Fibroblast of lung (primary cell): Measurements from ENCODE around the gene HIF1AN. TPM values are rescaled to one million over a fixed set of nuclear protein-coding genes. Genes with fewer than 3 reads are reported as not detected.

Experiments used
- DNase-seq, 2 donors: peaks; one replicate each; pipeline versions ENCODE4 v3.0.0 to v3.0.0-alpha.2; 2010; ENCODE audit warnings: low read depth in 2 of 2
- H2AFZ ChIP-seq: 2 replicates; pipeline ENCODE4 v1.5.1; 2012; ENCODE audit warnings: low read length, control low read depth, inconsistent platforms
- H3K27ac ChIP-seq: 2 replicates; pipeline ENCODE4 v1.5.1; 2011; ENCODE audit warnings: low read length, control low read depth; ENCODE audit not compliant: insufficient read depth
- H3K27me3 ChIP-seq: 2 replicates; pipeline ENCODE4 v1.5.1; 2011; ENCODE audit warnings: mild to moderate bottlenecking, low read length; ENCODE audit not compliant: control insufficient read depth, insufficient read depth
- H3K36me3 ChIP-seq: 2 replicates; pipeline ENCODE4 v1.5.1; 2011; ENCODE audit warnings: low read length; ENCODE audit not compliant: control insufficient read depth, insufficient read depth
- H3K4me1 ChIP-seq: 2 replicates; pipeline ENCODE4 v1.5.1; 2011; ENCODE audit warnings: low read length; ENCODE audit not compliant: control insufficient read depth, insufficient read depth; ENCODE audit errors: extremely low read depth
- H3K4me2 ChIP-seq: 2 replicates; pipeline ENCODE4 v1.5.1; 2011; ENCODE audit warnings: low read length, control low read depth; ENCODE audit not compliant: insufficient read depth; ENCODE audit errors: extremely low read depth
- H3K4me3 ChIP-seq, 4 experiments: fragments of 200-600 bp in 1 of 4; sonication (generic) in 1 of 4; replicated peaks in 1 of 4; 2 replicates each; pipeline ENCODE4 v1.5.1; 2011 to 2016; ENCODE audit warnings: low read length in 4 of 4, low read depth in 3 of 4, mild to moderate bottlenecking in 3 of 4, control low read depth in 2 of 4, inconsistent platforms in 1 of 4, mixed read lengths in 1 of 4; ENCODE audit not compliant: insufficient read depth in 1 of 4; ENCODE audit errors: control extremely low read depth in 1 of 4
- H3K79me2 ChIP-seq: 2 replicates; pipeline ENCODE4 v1.5.1; 2012; ENCODE audit warnings: mild to moderate bottlenecking, low read length, inconsistent platforms; ENCODE audit not compliant: control insufficient read depth, insufficient read depth
- H3K9ac ChIP-seq: 2 replicates; pipeline ENCODE4 v1.5.1; 2011; ENCODE audit warnings: mild to moderate bottlenecking, low read length, control low read depth; ENCODE audit not compliant: insufficient read depth
- H3K9me3 ChIP-seq: 2 replicates; pipeline ENCODE4 v1.5.1; 2012; ENCODE audit warnings: low read depth, low read length; ENCODE audit not compliant: control insufficient read depth, insufficient read depth
- H4K20me1 ChIP-seq: 2 replicates; pipeline ENCODE4 v1.5.1; 2011; ENCODE audit warnings: low read length; ENCODE audit not compliant: control insufficient read depth, insufficient read depth; ENCODE audit errors: extremely low read depth
- CTCF ChIP-seq, 2 donors: IDR thresholded peaks in 1 of 2; conservative IDR thresholded peaks in 1 of 2; 1 replicate in 1 of 2; 2 replicates in 1 of 2; pipeline ENCODE4 v1.5.1; 2011 to 2012; ENCODE audit warnings: low read length in 2 of 2, control low read depth in 1 of 2, inconsistent platforms in 1 of 2, low read depth in 1 of 2, mild to moderate bottlenecking in 1 of 2
- EZH2 ChIP-seq: IDR thresholded peaks from 2 replicates; pipeline ENCODE4 v1.5.1; 2012; ENCODE audit warnings: low read length, control low read depth, mild to moderate bottlenecking; ENCODE audit errors: missing control alignments
- polyA plus RNA-seq, 2 donors: library from polyadenylated mRNA; depleted of rRNA in 1 of 2; stranded (reverse) in 1 of 2; unstranded in 1 of 2; fragments of >200 nt; gene quantifications; 2 replicates each; pipeline ENCODE4 v1.2.1, GENCODE V29; 2011 to 2012; ENCODE audit warnings: missing spikeins in 1 of 2
- total RNA-seq: library from RNA; depleted of rRNA; stranded (reverse); fragments of >200 nt; gene quantifications from 2 replicates; pipeline ENCODE4 v1.2.1, GENCODE V29; 2014

HIF1AN gene
- total and polyA plus RNA-seq, 2 donors (not counting 1 experiment from before 2014, with no cell fraction given): 14.2 to 26.6 TPM

DNA sequence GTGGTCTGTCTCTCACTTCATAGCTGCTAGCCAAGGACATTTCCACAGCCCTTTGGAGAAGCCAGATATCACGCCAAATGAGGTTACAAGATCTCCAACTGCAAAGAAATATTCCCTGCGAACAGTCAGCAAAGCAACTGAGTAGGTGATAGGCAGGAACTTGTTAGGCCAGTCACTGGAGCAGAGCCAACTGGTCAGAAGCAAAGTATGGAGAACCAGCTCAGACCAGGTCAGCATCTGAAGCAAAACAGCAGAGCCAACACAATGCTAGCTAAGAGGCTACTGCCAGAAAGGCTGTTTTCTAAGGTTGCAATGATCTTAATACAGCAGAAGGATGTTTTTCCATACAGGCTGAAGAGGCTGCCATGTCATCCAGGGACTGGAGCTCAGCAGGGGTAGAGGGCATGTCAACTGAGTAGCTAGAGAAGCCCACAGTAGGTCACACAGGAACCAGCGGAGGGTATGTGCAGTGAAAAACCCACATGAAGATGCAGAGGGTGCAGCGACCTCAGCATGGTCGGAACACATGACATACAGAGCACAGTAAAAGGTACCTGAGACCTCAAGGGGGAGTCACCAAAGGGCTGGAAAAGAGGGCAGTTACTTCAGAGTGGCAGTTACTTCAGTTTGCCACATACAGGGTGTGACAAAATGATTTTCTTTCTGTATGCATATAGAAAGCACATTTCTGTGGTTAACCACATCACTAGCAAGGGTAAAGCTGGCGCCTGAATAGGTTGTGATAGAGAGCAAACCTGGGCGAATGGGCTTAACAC is 25.0 kb upstream of the HIF1AN start:
- Histone ChIP-seq H4K20me1 (no peaks in the 10 kb centered on the region), H3K79me2 (no peaks in the 10 kb centered on the region)
- TF ChIP-seq EZH2: no peak
- TF ChIP-seq CTCF (conservative IDR thresholded peaks at IDR 0.05 in 1 of 2, IDR thresholded peaks at IDR 0.05 in 1 of 2; ENCODE audit: low read depth in 1 of 2, low read length in 2 of 2): no peak

GRCh38 chr10:100515612-100516011 is 20.1 kb upstream of the HIF1AN start:
- Histone ChIP-seq H2AFZ (no peak overlapping the region), H3K79me2 (no peaks in the 10 kb centered on the region), H3K36me3 (no peaks in the 10 kb centered on the region), H4K20me1 (no peaks in the 10 kb centered on the region), H3K27me3 (no peaks in the 10 kb centered on the region), H3K4me1 (peaks cover 5% of the 10 kb centered on the region), H3K9ac (no peak overlapping the region), H3K4me2 (no peak overlapping the region), H3K9me3 (no peaks in the 10 kb centered on the region), H3K27ac (no peak overlapping the region), H3K4me3 (no peak overlapping the region)
- no peak for DNase-seq
- TF ChIP-seq CTCF (conservative IDR thresholded peaks at IDR 0.05 in 1 of 2, IDR thresholded peaks at IDR 0.05 in 1 of 2; ENCODE audit: low read depth in 1 of 2, low read length in 2 of 2) (no peak), EZH2 (no peak)

More for the DNA sequence above, 25.0 kb upstream of the HIF1AN start:
- no peaks in the 10 kb centered on the region for H3K36me3 ChIP-seq
- H3K4me2 ChIP-seq: no peak overlapping the region
- H3K4me1 ChIP-seq: no peaks in the 10 kb centered on the region
- H2AFZ ChIP-seq: no peak overlapping the region
- no peaks in the 10 kb centered on the region for H3K27me3 ChIP-seq
- no peak overlapping the region for H3K4me3 ChIP-seq
- no peak for DNase-seq
- H3K27ac ChIP-seq: no peak overlapping the region
- H3K9ac ChIP-seq: no peak overlapping the region
- no peaks in the 10 kb centered on the region for H3K9me3 ChIP-seq

DNA sequence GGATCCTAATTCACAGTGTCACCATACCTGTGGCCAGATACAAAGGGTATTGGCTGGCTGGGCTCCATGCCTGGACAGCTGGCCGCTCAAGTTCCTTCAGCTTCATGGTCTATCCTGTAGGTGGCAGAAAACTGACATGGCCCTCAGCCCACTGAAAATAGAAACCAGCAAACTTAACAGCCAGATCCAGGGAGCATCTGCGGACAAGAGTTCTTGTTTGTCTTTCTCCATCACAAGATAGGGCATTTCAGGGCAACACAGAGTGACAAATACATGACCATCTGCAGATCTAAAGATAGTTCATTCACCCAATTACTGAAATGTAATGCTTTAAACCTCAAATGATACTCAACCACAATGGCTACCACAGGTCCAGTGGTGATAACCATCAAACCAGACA is 18.9 kb upstream of the HIF1AN start:
- DNase-seq: no peak
- Histone ChIP-seq H3K27ac (no peak overlapping the region), H3K4me3 (no peak overlapping the region), H3K79me2 (no peaks in the 10 kb centered on the region), H2AFZ (no peak overlapping the region), H3K4me1 (peaks cover 5% of the 10 kb centered on the region), H3K36me3 (no peaks in the 10 kb centered on the region), H3K27me3 (no peaks in the 10 kb centered on the region), H3K4me2 (no peak overlapping the region), H3K9ac (no peak overlapping the region), H4K20me1 (no peaks in the 10 kb centered on the region), H3K9me3 (no peaks in the 10 kb centered on the region)
- TF ChIP-seq CTCF (conservative IDR thresholded peaks at IDR 0.05 in 1 of 2, IDR thresholded peaks at IDR 0.05 in 1 of 2; ENCODE audit: low read depth in 1 of 2, low read length in 2 of 2) (no peak), EZH2 (no peak)
